ENCODE measurements around the gene TP53.
"Not testable (repeated sequence)": the region's sequence is repeated elsewhere in the genome, so short reads cannot be mapped to it uniquely, and the experiment has no call there.

Gene TP53

DNA sequence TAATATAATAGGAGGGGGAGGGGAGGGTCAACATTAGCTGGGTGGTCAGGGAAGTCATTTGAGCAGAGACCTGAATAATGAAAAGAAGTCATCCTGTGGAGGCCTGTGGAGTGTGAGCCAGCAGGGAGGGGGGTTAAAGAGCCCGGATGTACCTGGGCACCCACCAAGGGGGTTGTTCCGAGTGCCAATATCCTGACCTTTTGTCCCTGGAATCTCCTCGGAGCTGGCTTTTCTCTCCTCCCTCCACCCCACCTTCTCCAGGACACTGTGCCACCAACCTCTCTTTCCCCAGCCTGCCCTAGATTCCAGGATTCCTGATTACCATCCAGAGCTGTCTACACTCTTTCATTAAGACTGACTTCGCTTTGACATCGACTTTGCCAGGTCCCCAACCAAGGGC, 51.1 kb downstream of the TP53 start:
- Mint-ChIP-seq H3K27ac (no peak overlapping the region), H3K4me1 (ENCODE audit: low read depth) (no peaks in the 10 kb centered on the region), H3K9me3 (no peaks in the 10 kb centered on the region), H3K27me3 (no peaks in the 10 kb centered on the region), H3K4me3 (no peak overlapping the region), H3K36me3 (ENCODE audit: low read depth) (no peaks in the 10 kb centered on the region)

GRCh38 chr17:7634384-7634783, 52.9 kb downstream of the TP53 start:
- Mint-ChIP-seq H3K4me3 (no peak overlapping the region), H3K4me1 (ENCODE audit: low read depth) (no peaks in the 10 kb centered on the region), H3K27ac (no peak overlapping the region), H3K27me3 (no peaks in the 10 kb centered on the region), H3K9me3 (no peaks in the 10 kb centered on the region), H3K36me3 (ENCODE audit: low read depth) (no peaks in the 10 kb centered on the region)

DNA sequence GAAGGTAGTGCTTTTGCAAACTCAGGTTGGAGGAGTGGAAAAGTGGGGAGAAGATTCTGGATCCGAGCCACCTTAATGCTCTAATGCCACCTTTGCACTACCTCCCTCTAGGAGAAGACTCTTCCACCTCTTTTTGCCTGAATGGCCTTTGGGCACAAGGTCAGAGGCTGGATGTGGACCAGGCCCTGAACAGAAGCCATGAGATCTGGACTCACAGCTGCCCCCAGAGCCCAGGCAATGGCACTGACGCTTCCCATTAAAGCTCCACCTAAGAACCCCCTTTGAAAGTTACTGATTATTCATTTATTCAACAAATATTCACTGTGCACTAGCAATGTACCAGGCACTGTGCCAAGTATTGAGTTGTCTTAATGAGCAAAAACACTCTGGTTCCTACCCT, 54.2 kb downstream of the TP53 start:
- no peaks in the 10 kb centered on the region for H3K9me3 Mint-ChIP-seq
- no peak overlapping the region for H3K4me3 Mint-ChIP-seq
- H3K36me3 Mint-ChIP-seq (ENCODE audit: low read depth): no peaks in the 10 kb centered on the region
- no peaks in the 10 kb centered on the region for H3K27me3 Mint-ChIP-seq
- no peaks in the 10 kb centered on the region for H3K4me1 Mint-ChIP-seq (ENCODE audit: low read depth)
- H3K27ac Mint-ChIP-seq: no peak overlapping the region

GRCh38 chr17:7632492-7632894, 54.8 kb downstream of the TP53 start:
- Mint-ChIP-seq H3K9me3 (no peaks in the 10 kb centered on the region), H3K4me3 (no peak overlapping the region), H3K27me3 (no peaks in the 10 kb centered on the region), H3K27ac (no peak overlapping the region), H3K36me3 (ENCODE audit: low read depth) (no peaks in the 10 kb centered on the region), H3K4me1 (ENCODE audit: low read depth) (no peaks in the 10 kb centered on the region)

DNA sequence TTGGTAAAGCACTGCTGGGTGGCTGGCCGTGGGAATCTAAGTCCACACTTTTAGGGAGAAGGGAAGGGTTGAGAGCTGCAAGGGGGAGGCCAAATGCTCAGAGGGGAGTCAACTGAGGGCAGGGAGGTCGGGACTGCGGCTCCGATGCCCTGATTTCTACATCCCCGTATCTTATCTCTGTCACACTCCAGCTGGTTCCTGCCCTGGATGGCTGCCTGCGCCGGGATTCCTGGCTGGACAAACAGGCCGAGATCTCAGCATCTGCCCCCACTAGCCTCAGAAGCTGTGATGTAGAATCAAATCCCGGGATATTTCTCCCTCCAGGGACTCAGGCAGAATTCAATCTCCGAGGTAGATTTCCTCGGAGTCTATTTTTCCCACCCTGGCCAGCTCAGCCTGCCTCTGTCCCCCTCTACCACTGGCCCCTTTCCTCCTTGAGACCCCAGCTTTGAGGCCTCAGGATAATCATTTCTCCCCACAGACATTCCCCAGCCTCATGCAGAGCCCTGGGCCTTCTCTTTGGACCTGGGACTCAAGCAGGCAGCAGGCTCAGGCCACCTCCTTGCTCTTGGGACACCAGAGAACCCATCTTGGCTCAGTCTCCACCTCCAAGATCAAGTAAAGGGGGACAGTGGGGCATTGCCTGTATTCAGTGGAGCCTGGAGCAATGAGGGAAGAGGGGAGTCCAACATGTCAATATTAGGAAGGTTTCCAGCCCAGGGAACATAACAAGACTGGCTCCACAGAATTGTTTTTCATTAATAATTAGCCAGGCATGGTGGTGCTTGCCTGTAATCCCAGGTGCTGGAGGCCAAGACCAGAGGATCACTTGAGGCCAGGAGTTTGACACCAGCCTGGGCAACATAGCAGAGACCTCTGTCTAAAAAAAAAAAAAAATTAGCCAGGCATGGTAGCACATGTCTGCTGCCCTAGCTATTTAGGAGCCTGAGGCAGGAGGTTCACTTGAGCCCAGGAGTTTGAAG, 55.6 kb downstream of the TP53 start:
- no peak overlapping the region for H3K27ac Mint-ChIP-seq
- H3K27me3 Mint-ChIP-seq: no peaks in the 10 kb centered on the region
- H3K4me3 Mint-ChIP-seq: no peak overlapping the region
- no peaks in the 10 kb centered on the region for H3K9me3 Mint-ChIP-seq
- peaks cover 5% of the 10 kb centered on the region for H3K4me1 Mint-ChIP-seq (ENCODE audit: low read depth)
- H3K36me3 Mint-ChIP-seq (ENCODE audit: low read depth): no peaks in the 10 kb centered on the region

DNA sequence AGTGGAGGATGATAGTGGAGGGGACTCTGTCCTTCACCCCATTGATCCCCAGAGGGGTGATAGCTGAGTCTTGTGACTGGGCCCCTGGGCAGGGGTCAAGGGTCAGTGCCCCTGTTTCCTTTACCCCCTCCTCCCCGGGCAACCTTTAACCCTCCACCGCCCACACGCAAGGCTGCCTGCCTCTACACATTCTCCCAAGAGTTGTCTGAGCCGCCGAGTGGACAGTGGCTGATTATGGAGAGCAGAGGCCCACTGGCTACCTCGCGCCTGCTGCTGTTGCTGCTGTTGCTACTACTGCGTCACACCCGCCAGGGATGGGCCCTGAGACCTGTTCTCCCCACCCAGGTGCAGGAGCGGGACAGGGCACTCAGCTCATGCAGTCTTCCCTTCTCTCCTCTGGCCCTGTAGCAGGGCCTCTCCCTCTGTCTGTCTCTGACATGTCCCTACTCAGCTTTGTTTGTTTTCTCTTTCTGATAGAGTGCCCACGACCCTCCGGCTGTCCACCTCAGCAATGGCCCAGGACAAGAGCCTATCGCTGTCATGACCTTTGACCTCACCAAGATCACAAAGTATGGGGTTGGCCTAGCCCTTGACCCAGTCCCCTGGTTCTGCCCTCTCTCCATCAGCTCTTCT, 57.2 kb downstream of the TP53 start, which contains the start of gene SHBG:
TSS of gene SHBG (plus strand) at position 197 of the 633 bp plus-strand sequence. CDS start at position 235, 38 bp downstream.
- H3K4me3 Mint-ChIP-seq: no peak within 1 kb of the TSS

GRCh38 chr17:7627250-7628121, 59.8 kb downstream of the TP53 start, which contains the start of gene SAT2:
SAT2 (minus strand) TSS chr17:7627821; CDS start chr17:7627635, 186 bp downstream.
- H3K27me3 Mint-ChIP-seq: no peaks in the 10 kb centered on the region
- H3K27ac Mint-ChIP-seq: peak within 1 kb of the TSS; percentile 61
- no peaks in the 10 kb centered on the region for H3K36me3 Mint-ChIP-seq (ENCODE audit: low read depth)
- peak within 1 kb of the TSS; percentile 85 for H3K4me3 Mint-ChIP-seq
- H3K9me3 Mint-ChIP-seq: no peaks in the 10 kb centered on the region
- H3K4me1 Mint-ChIP-seq (ENCODE audit: low read depth): peaks cover 10% of the 10 kb centered on the region

More for the DNA sequence above, 57.2 kb downstream of the TP53 start, which contains the start of gene SHBG:
- Mint-ChIP-seq H3K36me3 (ENCODE audit: low read depth) (no peaks in the 10 kb centered on the region), H3K27ac (no peak within 1 kb of the TSS), H3K27me3 (no peaks in the 10 kb centered on the region), H3K4me1 (ENCODE audit: low read depth) (peaks cover 10% of the 10 kb centered on the region), H3K9me3 (no peaks in the 10 kb centered on the region)

DNA sequence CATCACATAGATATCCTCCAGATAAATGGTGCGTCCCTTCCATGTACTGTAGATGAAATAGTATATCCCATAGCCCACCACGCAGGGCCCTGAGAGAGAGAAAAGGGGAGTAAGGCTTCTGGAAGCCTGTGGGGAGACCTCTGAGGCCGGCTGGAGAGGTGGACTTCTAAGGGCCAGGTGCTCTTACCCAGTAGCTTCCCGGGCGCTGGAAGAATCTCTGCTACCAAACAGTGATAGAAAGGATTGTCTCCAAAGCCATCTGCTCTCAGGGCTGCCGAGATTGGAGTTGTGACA, 60.4 kb downstream of the TP53 start:
- no peaks in the 10 kb centered on the region for H3K36me3 Mint-ChIP-seq (ENCODE audit: low read depth)
- peaks cover 10% of the 10 kb centered on the region for H3K4me1 Mint-ChIP-seq (ENCODE audit: low read depth)
- H3K27ac Mint-ChIP-seq: peak overlapping the region; percentile 61
- peak overlapping the region; percentile 85 for H3K4me3 Mint-ChIP-seq
- H3K27me3 Mint-ChIP-seq: no peaks in the 10 kb centered on the region
- no peaks in the 10 kb centered on the region for H3K9me3 Mint-ChIP-seq

DNA sequence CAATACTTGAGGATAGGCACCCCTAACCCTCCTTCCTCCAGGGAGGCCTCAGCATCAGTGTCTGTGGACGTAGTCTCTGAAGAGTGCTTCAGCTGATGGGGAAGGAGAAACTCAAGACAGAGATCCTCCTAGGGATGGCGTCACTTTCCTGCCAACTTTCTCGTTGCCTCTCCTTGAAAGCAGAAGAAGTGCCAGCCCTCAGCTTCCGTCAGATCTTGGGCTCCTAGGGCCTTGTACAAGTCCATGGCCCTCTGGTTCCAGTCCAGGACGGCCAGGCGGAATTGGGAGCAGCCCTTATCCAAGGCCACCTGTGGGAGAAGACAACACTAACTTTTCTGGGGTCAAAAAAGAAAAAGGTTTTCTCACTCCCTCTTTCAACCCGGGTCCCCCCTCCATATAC, 61.0 kb downstream of the TP53 start:
- H3K4me3 Mint-ChIP-seq: peak overlapping the region; percentile 85
- no peak overlapping the region for H3K27ac Mint-ChIP-seq
- peaks cover 10% of the 10 kb centered on the region for H3K4me1 Mint-ChIP-seq (ENCODE audit: low read depth)
- H3K9me3 Mint-ChIP-seq: no peaks in the 10 kb centered on the region
- no peaks in the 10 kb centered on the region for H3K36me3 Mint-ChIP-seq (ENCODE audit: low read depth)
- no peaks in the 10 kb centered on the region for H3K27me3 Mint-ChIP-seq

GRCh38 chr17:7625749-7626148, 61.5 kb downstream of the TP53 start:
- not testable (repeated sequence) for H3K27me3 Mint-ChIP-seq; H3K4me3 Mint-ChIP-seq; H3K36me3 Mint-ChIP-seq (ENCODE audit: low read depth); H3K9me3 Mint-ChIP-seq; H3K4me1 Mint-ChIP-seq (ENCODE audit: low read depth); H3K27ac Mint-ChIP-seq

- peaks cover 10% of the 10 kb centered on the region for H3K4me1 Mint-ChIP-seq (ENCODE audit: low read depth)
- no peaks in the 10 kb centered on the region for H3K36me3 Mint-ChIP-seq (ENCODE audit: low read depth)
- no peak overlapping the region for H3K4me3 Mint-ChIP-seq
- no peak overlapping the region for H3K27ac Mint-ChIP-seq
- no peaks in the 10 kb centered on the region for H3K9me3 Mint-ChIP-seq
- H3K27me3 Mint-ChIP-seq: no peaks in the 10 kb centered on the region
Measured at GRCh38 chr17:7623661-7624060, 63.6 kb downstream of the TP53 start.

DNA sequence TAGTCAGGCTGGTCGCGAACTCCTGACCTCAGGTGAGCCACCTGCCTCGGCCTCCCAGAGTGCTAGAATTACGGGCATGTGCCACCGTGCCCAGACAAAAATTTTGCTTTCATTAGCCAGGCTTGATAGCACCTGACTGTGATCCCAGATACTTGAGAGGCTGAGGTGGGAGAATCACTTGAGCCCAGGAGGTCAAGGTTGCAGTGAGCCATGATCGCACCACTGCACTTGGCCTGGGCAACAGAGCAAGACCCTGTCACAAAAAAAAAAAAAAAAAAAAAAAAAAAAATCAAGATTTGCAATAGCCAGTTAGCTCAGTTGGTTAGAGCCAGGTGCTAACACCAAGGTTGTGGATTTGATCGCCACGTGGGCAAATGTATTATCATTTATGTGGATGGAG, 66.5 kb downstream of the TP53 start:
- Mint-ChIP-seq H3K4me1 (ENCODE audit: low read depth) (no peaks in the 10 kb centered on the region), H3K27ac (no peak overlapping the region), H3K9me3 (no peaks in the 10 kb centered on the region), H3K27me3 (no peaks in the 10 kb centered on the region), H3K4me3 (no peak overlapping the region), H3K36me3 (ENCODE audit: low read depth) (no peaks in the 10 kb centered on the region)

DNA sequence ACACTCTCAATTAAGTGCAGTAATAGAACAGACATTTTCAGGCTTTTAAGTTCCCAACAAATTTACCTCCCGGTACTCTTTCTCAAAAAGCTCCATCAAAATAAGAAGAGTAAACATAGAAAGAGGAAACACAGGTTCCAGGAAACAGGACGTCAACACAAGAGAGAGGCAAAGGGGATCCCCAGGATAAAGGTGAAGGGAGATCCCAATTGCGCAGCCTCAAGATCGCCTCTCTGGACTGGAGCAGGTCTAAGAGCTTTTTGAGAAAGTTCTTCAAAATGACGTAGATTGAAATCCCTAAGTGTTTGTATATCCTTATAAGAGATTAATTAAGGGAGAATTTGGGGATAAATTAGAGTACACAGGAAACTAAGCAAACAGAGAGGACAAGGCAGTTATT, 68.7 kb downstream of the TP53 start:
- Mint-ChIP-seq H3K27me3 (no peaks in the 10 kb centered on the region), H3K9me3 (no peaks in the 10 kb centered on the region), H3K36me3 (ENCODE audit: low read depth) (no peaks in the 10 kb centered on the region), H3K4me3 (no peak overlapping the region), H3K4me1 (ENCODE audit: low read depth) (peaks cover 10% of the 10 kb centered on the region), H3K27ac (no peak overlapping the region)
